H9 (cell line): ENCODE measurements around the gene TRAF6. TPM values are rescaled to one million over a fixed set of nuclear protein-coding genes. Genes with fewer than 3 reads are reported as not detected.
A peak's percentile ranks its signal among the peaks of the same experiment; 100 is the strongest.

ENCODE experiments used
- DNase-seq: peaks from one replicate; pipeline ENCODE4 v3.0.0-alpha.2; 2017
- H2AFZ ChIP-seq: one replicate; pipeline ENCODE4 v1.6.1; 2013; ENCODE audit warnings: mild to moderate bottlenecking, low read length, control low read depth, moderate library complexity
- H2AK5ac ChIP-seq: 2 replicates; pipeline ENCODE4 v1.6.1; 2013; ENCODE audit warnings: low read length, control low read depth, mixed read lengths; ENCODE audit not compliant: insufficient read length
- H2BK120ac ChIP-seq: one replicate; pipeline ENCODE4 v1.6.1; 2013; ENCODE audit warnings: low read depth, mild to moderate bottlenecking, low read length, control low read depth, inconsistent platforms; ENCODE audit not compliant: poor library complexity, severe bottlenecking
- H2BK12ac ChIP-seq: 2 replicates; pipeline ENCODE4 v1.6.1; 2013; ENCODE audit warnings: low read length, control low read depth, mixed read lengths, low read depth; ENCODE audit not compliant: insufficient read length
- H2BK15ac ChIP-seq: 2 replicates; pipeline ENCODE4 v1.6.1; 2013; ENCODE audit warnings: low read depth, low read length, control low read depth
- H2BK20ac ChIP-seq: one replicate; pipeline ENCODE4 v1.6.1; 2013; ENCODE audit warnings: low read depth, mild to moderate bottlenecking, low read length, control low read depth, inconsistent platforms; ENCODE audit not compliant: poor library complexity, severe bottlenecking
- H2BK5ac ChIP-seq: 2 replicates; pipeline ENCODE4 v1.6.1; 2013; ENCODE audit warnings: low read length, control low read depth, mixed read lengths; ENCODE audit not compliant: insufficient read length
- H3K14ac ChIP-seq: 2 replicates; pipeline ENCODE4 v1.6.1; 2013; ENCODE audit warnings: low read length, control low read depth; ENCODE audit not compliant: insufficient read depth
- H3K18ac ChIP-seq: 2 replicates; pipeline ENCODE4 v1.6.1; 2013; ENCODE audit warnings: low read depth, mild to moderate bottlenecking, mixed read lengths, low read length, control low read depth; ENCODE audit not compliant: insufficient read length
- H3K23ac ChIP-seq: 2 replicates; pipeline ENCODE4 v1.6.1; 2013; ENCODE audit warnings: low read length, control low read depth, mixed read lengths, low read depth; ENCODE audit not compliant: insufficient read length
- H3K23me2 ChIP-seq: 2 replicates; pipeline ENCODE4 v1.6.1; 2013; ENCODE audit warnings: low read depth, mild to moderate bottlenecking, mixed read lengths, low read length, control low read depth; ENCODE audit not compliant: insufficient read length, poor library complexity, severe bottlenecking
- H3K27ac ChIP-seq: 2 replicates; pipeline ENCODE4 v1.5.1; 2013; ENCODE audit warnings: low read length, control low read depth, mixed read lengths, low read depth; ENCODE audit not compliant: insufficient read length
- H3K27me3 ChIP-seq: 2 replicates; pipeline ENCODE4 v1.6.1; 2013; ENCODE audit warnings: low read length, control low read depth, inconsistent platforms; ENCODE audit not compliant: insufficient read depth
- H3K4ac ChIP-seq: 2 replicates; pipeline ENCODE4 v1.6.1; 2013; ENCODE audit warnings: low read depth, mild to moderate bottlenecking, control low read depth, inconsistent platforms, low read length, moderate library complexity
- H3K4me1 ChIP-seq: 2 replicates; pipeline ENCODE4 v1.6.1; 2013; ENCODE audit warnings: low read length, control low read depth, inconsistent platforms; ENCODE audit not compliant: insufficient read depth
- H3K4me2 ChIP-seq: 2 replicates; pipeline ENCODE4 v1.6.1; 2013; ENCODE audit warnings: low read length, control low read depth, mixed read lengths; ENCODE audit not compliant: insufficient read length, insufficient read depth
- H3K56ac ChIP-seq: 2 replicates; pipeline ENCODE4 v1.6.1; 2013; ENCODE audit warnings: low read depth, mild to moderate bottlenecking, mixed read lengths, low read length, control low read depth; ENCODE audit not compliant: insufficient read length
- H3K79me1 ChIP-seq: 2 replicates; pipeline ENCODE4 v1.6.1; 2013; ENCODE audit warnings: low read depth, mild to moderate bottlenecking, moderate library complexity, low read length, control low read depth, inconsistent platforms; ENCODE audit not compliant: insufficient read depth, poor library complexity, severe bottlenecking
- H3K79me2 ChIP-seq: 2 replicates; pipeline ENCODE4 v1.6.1; 2013; ENCODE audit warnings: low read length, control low read depth, inconsistent platforms; ENCODE audit not compliant: insufficient read depth
- H3K9ac ChIP-seq: 2 replicates; pipeline ENCODE4 v1.6.1; 2013; ENCODE audit warnings: low read length, control low read depth, mixed read lengths; ENCODE audit not compliant: insufficient read length; ENCODE audit errors: extremely low read depth
- H3K9me3 ChIP-seq: one replicate; pipeline ENCODE4 v1.6.1; 2013; ENCODE audit warnings: low read depth, low read length, inconsistent platforms; ENCODE audit not compliant: control insufficient read depth
- H3T11ph ChIP-seq: one replicate; pipeline ENCODE4 v1.6.1; 2013; ENCODE audit warnings: mild to moderate bottlenecking, low read length, control low read depth, inconsistent platforms
- H4K20me1 ChIP-seq: one replicate; pipeline ENCODE4 v1.6.1; 2013; ENCODE audit not compliant: control insufficient read depth, insufficient read length, insufficient read depth
- H4K5ac ChIP-seq: 2 replicates; pipeline ENCODE4 v1.6.1; 2013; ENCODE audit warnings: low read depth, mild to moderate bottlenecking, mixed read lengths, low read length, control low read depth; ENCODE audit not compliant: insufficient read length
- H4K8ac ChIP-seq: replicated peaks from 2 replicates; pipeline ENCODE4 v1.6.1; 2013; ENCODE audit warnings: low read length, control low read depth, mixed read lengths, low read depth; ENCODE audit not compliant: insufficient read length
- H4K91ac ChIP-seq: 2 replicates; pipeline ENCODE4 v1.6.1; 2013; ENCODE audit warnings: low read depth, mild to moderate bottlenecking, moderate library complexity, mixed read lengths, low read length, control low read depth; ENCODE audit not compliant: insufficient read length
- H3K27ac Mint-ChIP-seq, 3 experiments: 2 replicates in 2 of 3; 3 replicates in 1 of 3; pipeline ENCODE4 v1.8.0; 2020 to 2021; ENCODE audit warnings: mixed read lengths in 3 of 3, mild to moderate bottlenecking in 1 of 3, moderate library complexity in 1 of 3
- H3K27me3 Mint-ChIP-seq: 2 replicates; pipeline ENCODE4 v1.8.0; 2021; ENCODE audit warnings: low read depth, mild to moderate bottlenecking, moderate library complexity, mixed read lengths
- H3K36me3 Mint-ChIP-seq, 3 experiments: 2 replicates in 2 of 3; 3 replicates in 1 of 3; pipeline ENCODE4 v1.8.0; 2020 to 2021; ENCODE audit warnings: low read depth in 3 of 3, mixed read lengths in 3 of 3; ENCODE audit not compliant: insufficient read depth in 1 of 3
- H3K4me1 Mint-ChIP-seq, 2 experiments: 2 replicates each; pipeline ENCODE4 v1.8.0; 2020; ENCODE audit warnings: mixed read lengths in 2 of 2
- H3K4me3 Mint-ChIP-seq, 2 experiments: 2 replicates in 1 of 2; 3 replicates in 1 of 2; pipeline ENCODE4 v1.8.0; 2020 to 2021; ENCODE audit warnings: mild to moderate bottlenecking in 2 of 2, mixed read lengths in 2 of 2, moderate library complexity in 1 of 2
- H3K9me3 Mint-ChIP-seq, 2 experiments: 2 replicates in 1 of 2; 3 replicates in 1 of 2; pipeline ENCODE4 v1.8.0; 2020; ENCODE audit warnings: mild to moderate bottlenecking in 2 of 2, mixed read lengths in 2 of 2, moderate library complexity in 1 of 2
- WGBS: extraction: QIAGEN DNeasy Blood & Tissue Kit; methylation state at CpG from one replicate; pipeline ENCODE4 v1.1.7; 2013; ENCODE audit warnings: missing lambda C conversion rate, low lambda C conversion rate, mixed read lengths; ENCODE audit not compliant: insufficient read length; ENCODE audit errors: extremely low coverage; 5-methylcytosine and 5-hydroxymethylcytosine counted together
- total RNA-seq: library from RNA; stranded (reverse); gene quantifications from 2 replicates; pipeline ENCODE4 v1.2.1, GENCODE V29; 2021
- TF ChIP-seq, protein P1 (sequence below): fragments of 200-600 bp; sonication (generic); conservative IDR thresholded peaks from 3 replicates; pipeline ENCODE4 v1.8.0; 2021; ENCODE audit warnings: antibody characterized with exemption, mild to moderate bottlenecking

The TRAF6 gene
- total RNA-seq, 1 experiment from 2014 or later: 9.9 TPM

DNA sequence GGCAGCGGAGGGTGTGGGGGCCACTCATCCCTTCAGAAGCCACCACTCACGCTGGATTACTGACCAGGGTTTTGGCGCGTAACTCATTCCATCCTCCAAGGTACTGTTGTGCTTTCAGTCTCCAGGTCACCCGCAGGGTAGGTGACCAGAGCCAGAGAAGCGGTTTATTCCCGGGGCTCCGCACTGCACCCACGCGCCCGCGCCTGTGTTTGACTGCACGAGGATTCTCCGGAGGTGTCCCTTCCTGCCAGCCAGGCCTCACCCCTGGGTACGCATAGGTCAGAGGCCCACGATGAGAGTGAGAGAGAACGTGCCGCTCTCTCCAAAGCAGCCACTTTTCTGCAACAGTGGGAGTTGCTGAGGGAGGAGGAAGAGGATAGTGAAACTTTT lies 55.5 kb downstream of the TRAF6 start:
- no peak for DNase-seq
- H3K9me3 ChIP-seq: no peaks in the 10 kb centered on the region
- Mint-ChIP-seq H3K36me3 (peaks cover 0 to 3% (median 0%) of the 10 kb centered on the region in 3 experiments; a peak in 1 of 7 replicates), H3K9me3 (no peaks in the 10 kb centered on the region), H3K4me3 (no peak overlapping the region), H3K27me3 (no peaks in the 10 kb centered on the region; the same call in none of the 2 replicates), H3K27ac (peak overlapping the region; percentile 13 to 97 (median 83); a peak in 3 of 7 replicates), H3K4me1 (peaks cover 34 to 36% of the 10 kb centered on the region in 2 experiments)
- TF ChIP-seq, protein P1, sequence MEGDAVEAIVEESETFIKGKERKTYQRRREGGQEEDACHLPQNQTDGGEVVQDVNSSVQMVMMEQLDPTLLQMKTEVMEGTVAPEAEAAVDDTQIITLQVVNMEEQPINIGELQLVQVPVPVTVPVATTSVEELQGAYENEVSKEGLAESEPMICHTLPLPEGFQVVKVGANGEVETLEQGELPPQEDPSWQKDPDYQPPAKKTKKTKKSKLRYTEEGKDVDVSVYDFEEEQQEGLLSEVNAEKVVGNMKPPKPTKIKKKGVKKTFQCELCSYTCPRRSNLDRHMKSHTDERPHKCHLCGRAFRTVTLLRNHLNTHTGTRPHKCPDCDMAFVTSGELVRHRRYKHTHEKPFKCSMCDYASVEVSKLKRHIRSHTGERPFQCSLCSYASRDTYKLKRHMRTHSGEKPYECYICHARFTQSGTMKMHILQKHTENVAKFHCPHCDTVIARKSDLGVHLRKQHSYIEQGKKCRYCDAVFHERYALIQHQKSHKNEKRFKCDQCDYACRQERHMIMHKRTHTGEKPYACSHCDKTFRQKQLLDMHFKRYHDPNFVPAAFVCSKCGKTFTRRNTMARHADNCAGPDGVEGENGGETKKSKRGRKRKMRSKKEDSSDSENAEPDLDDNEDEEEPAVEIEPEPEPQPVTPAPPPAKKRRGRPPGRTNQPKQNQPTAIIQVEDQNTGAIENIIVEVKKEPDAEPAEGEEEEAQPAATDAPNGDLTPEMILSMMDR: no peak
- H2BK15ac ChIP-seq: no peak overlapping the region
- no peak overlapping the region for H3T11ph ChIP-seq
- no peak overlapping the region for H2BK120ac ChIP-seq
- H3K23me2 ChIP-seq: no peaks in the 10 kb centered on the region
- H3K14ac ChIP-seq: 0 out of 2 replicates have a peak overlapping the region, but pooled peaks have one; percentile 62
- H2AK5ac ChIP-seq: no peak overlapping the region
- H3K79me2 ChIP-seq: no peaks in the 10 kb centered on the region
- no peaks in the 10 kb centered on the region; the same call in 1 of the 2 replicates for H3K4me1 ChIP-seq
- no peak overlapping the region for H2BK5ac ChIP-seq
- no peaks in the 10 kb centered on the region for H3K79me1 ChIP-seq
- H3K56ac ChIP-seq: no peak overlapping the region
- no peak overlapping the region for H4K91ac ChIP-seq
- no peaks in the 10 kb centered on the region for H4K20me1 ChIP-seq
- H2AFZ ChIP-seq: no peak overlapping the region
- H4K5ac ChIP-seq: no peak overlapping the region
- H3K4me2 ChIP-seq: no peak overlapping the region
- H2BK12ac ChIP-seq: no peak overlapping the region
- H3K27me3 ChIP-seq: no peaks in the 10 kb centered on the region
- no peak overlapping the region for H3K23ac ChIP-seq
- H2BK20ac ChIP-seq: no peak overlapping the region
- H3K4ac ChIP-seq: no peak overlapping the region
- H3K9ac ChIP-seq: no peak overlapping the region
- no peak overlapping the region for H3K27ac ChIP-seq
- no peak overlapping the region for H3K18ac ChIP-seq
- no CpG with 5 or more reads among the region's 18 CpGs for WGBS
- H4K8ac ChIP-seq: no peak overlapping the region
